Endodermal cell (in vitro differentiated cells): Measurements from ENCODE around the gene SPO11. TPM values are rescaled to one million over a fixed set of nuclear protein-coding genes. Genes with fewer than 3 reads are reported as not detected.

Experiments
- DNase-seq: peaks from one replicate; pipeline ENCODE4 v3.0.0-alpha.2; 2017
- H3K27ac ChIP-seq: 2 replicates; pipeline ENCODE4 v1.5.1; 2013; ENCODE audit warnings: mild to moderate bottlenecking, low read depth, low read length, moderate library complexity
- H3K27me3 ChIP-seq: 2 replicates; pipeline ENCODE4 v1.6.1; 2013; ENCODE audit warnings: mild to moderate bottlenecking, low read length, moderate library complexity; ENCODE audit not compliant: insufficient read depth, control insufficient read depth, poor library complexity, severe bottlenecking
- H3K36me3 ChIP-seq: 2 replicates; pipeline ENCODE4 v1.7.0; 2013; ENCODE audit warnings: mild to moderate bottlenecking, low read length, moderate library complexity; ENCODE audit not compliant: control insufficient read depth, insufficient read depth
- H3K4me1 ChIP-seq: one replicate; pipeline ENCODE4 v1.7.0; 2013; ENCODE audit warnings: low read length; ENCODE audit not compliant: control insufficient read depth, insufficient read depth
- H3K4me3 ChIP-seq: 2 replicates; pipeline ENCODE4 v1.5.1; 2013; ENCODE audit warnings: mild to moderate bottlenecking, low read length, moderate library complexity
- H3K9ac ChIP-seq: 2 replicates; pipeline ENCODE4 v1.6.1; 2013; ENCODE audit warnings: mild to moderate bottlenecking, low read length, moderate library complexity; ENCODE audit not compliant: poor library complexity, severe bottlenecking; ENCODE audit errors: extremely low read depth
- H3K9me3 ChIP-seq: 2 replicates; pipeline ENCODE4 v1.6.1; 2013; ENCODE audit warnings: mild to moderate bottlenecking, low read length, moderate library complexity; ENCODE audit not compliant: control insufficient read depth
- H3K27ac Mint-ChIP-seq: 2 replicates; pipeline ENCODE4 v1.8.0; 2020; ENCODE audit warnings: mixed read lengths
- H3K27me3 Mint-ChIP-seq: 2 replicates; pipeline ENCODE4 v1.8.0; 2021; ENCODE audit warnings: mild to moderate bottlenecking, mixed read lengths; ENCODE audit not compliant: insufficient read depth
- H3K36me3 Mint-ChIP-seq: 2 replicates; pipeline ENCODE4 v1.8.0; 2020; ENCODE audit warnings: low read depth, mixed read lengths
- H3K4me1 Mint-ChIP-seq: 2 replicates; pipeline ENCODE4 v1.8.0; 2020; ENCODE audit warnings: mixed read lengths
- H3K4me3 Mint-ChIP-seq: 2 replicates; pipeline ENCODE4 v1.8.0; 2020; ENCODE audit warnings: mild to moderate bottlenecking, moderate library complexity, mixed read lengths
- H3K9me3 Mint-ChIP-seq: 2 replicates; pipeline ENCODE4 v1.8.0; 2020; ENCODE audit warnings: mild to moderate bottlenecking, mixed read lengths
- WGBS, 2 experiments: methylation state at CpG; one replicate each; pipeline versions ENCODE4 v1.1.5 to v1.1.7; 2013; ENCODE audit warnings: missing lambda C conversion rate in 2 of 2, mixed read lengths in 1 of 2; ENCODE audit not compliant: insufficient coverage in 1 of 2, insufficient read length in 1 of 2; 5-methylcytosine and 5-hydroxymethylcytosine counted together
- total RNA-seq, 2 donors: library from RNA; stranded (reverse); fragmentation: NEBNext Ultra II Directional in 1 of 2; extraction: Animal tissue kit (Norgen Biotek cat#: 25700) in 1 of 2; gene quantifications; 2 replicates in 1 of 2; 3 replicates in 1 of 2; pipeline ENCODE4 v1.2.1, GENCODE V29; 2021
- TF ChIP-seq, protein P1 (sequence below): fragments of 200-600 bp; sonication (generic); conservative IDR thresholded peaks from 2 replicates; pipeline ENCODE4 v1.5.0; 2021; ENCODE audit warnings: antibody characterized with exemption, mild to moderate bottlenecking

Gene SPO11
- total RNA-seq, 2 donors from 2014 or later: not detected

DNA sequence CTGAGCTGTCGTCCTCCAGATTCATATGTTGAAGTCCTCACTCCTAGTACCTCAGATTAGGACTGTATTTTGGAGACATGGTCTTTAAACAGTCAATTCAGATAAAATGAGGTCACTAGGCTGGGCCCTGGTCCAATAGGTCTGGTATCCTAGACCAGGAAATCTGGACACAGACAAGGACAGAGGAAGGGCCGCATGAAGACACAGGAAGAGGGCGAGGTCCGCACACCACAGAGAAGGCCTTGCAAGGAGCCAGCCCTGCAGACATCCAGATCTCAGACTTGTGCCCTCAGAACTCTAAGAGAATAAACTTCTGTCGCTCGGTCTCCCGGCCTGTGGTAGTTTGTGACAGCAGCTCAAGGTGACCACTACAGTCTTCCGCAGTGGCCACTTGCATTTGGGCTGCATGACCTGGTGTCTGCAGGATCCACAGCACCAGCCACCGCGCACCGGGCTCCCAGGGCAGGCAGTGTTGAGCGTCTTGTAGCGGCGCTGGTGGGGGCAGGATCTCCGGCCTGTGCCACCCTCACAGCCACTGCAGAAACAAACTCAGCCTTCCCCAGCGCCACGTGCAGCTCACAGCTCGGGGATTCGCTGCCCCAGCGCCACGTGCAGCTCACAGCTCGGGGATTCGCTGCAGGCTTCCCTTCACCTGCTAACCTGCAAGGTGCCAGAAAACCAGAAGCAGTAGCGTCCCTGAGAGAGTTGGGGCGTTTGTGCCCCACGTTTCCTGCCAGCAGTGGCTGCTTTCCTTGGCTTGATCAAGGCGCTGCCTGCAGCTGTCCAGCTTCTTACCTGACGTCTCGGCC, 55.6 kb downstream of the SPO11 start:
- Mint-ChIP-seq H3K4me1 (peaks cover 3% of the 10 kb centered on the region), H3K36me3 (peaks cover 28% of the 10 kb centered on the region), H3K27ac (no peak overlapping the region), H3K4me3 (no peak overlapping the region), H3K27me3 (peaks cover 6% of the 10 kb centered on the region), H3K9me3 (no peaks in the 10 kb centered on the region)
- Histone ChIP-seq H3K4me1 (no peaks in the 10 kb centered on the region), H3K9me3 (no peaks in the 10 kb centered on the region), H3K27ac (no peak overlapping the region), H3K9ac (no peak overlapping the region), H3K4me3 (no peak overlapping the region), H3K36me3 (peaks cover 17% of the 10 kb centered on the region), H3K27me3 (peaks cover 9% of the 10 kb centered on the region)
- DNase-seq: no peak
- TF ChIP-seq, protein P1, sequence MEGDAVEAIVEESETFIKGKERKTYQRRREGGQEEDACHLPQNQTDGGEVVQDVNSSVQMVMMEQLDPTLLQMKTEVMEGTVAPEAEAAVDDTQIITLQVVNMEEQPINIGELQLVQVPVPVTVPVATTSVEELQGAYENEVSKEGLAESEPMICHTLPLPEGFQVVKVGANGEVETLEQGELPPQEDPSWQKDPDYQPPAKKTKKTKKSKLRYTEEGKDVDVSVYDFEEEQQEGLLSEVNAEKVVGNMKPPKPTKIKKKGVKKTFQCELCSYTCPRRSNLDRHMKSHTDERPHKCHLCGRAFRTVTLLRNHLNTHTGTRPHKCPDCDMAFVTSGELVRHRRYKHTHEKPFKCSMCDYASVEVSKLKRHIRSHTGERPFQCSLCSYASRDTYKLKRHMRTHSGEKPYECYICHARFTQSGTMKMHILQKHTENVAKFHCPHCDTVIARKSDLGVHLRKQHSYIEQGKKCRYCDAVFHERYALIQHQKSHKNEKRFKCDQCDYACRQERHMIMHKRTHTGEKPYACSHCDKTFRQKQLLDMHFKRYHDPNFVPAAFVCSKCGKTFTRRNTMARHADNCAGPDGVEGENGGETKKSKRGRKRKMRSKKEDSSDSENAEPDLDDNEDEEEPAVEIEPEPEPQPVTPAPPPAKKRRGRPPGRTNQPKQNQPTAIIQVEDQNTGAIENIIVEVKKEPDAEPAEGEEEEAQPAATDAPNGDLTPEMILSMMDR: no peak
- WGBS, 2 experiments: 92 to 96% methylated on average over 28 to 29 of the region's 29 CpGs

DNA sequence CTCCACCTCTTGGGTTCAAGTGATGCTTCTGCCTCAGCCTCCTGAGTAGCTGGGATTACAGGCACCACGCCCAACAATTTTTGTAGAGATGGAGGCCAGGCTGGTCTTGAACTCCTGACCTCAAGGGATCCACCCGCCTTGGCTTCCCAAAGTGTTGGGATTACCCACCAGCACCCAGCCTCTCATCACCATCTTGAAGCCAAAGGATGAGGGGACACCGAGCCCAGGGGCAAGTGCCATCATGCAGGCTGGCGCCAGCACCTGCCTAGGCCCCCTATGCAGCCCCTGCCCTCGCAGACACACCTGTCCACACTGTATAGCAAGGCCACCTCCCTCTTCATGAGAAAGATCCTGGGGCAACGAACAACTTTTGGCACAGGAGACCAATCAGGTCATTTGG, 56.3 kb downstream of the SPO11 start:
- Mint-ChIP-seq H3K4me1 (peaks cover 8% of the 10 kb centered on the region), H3K27ac (no peak overlapping the region), H3K36me3 (peaks cover 20% of the 10 kb centered on the region), H3K27me3 (peaks cover 14% of the 10 kb centered on the region), H3K4me3 (no peak overlapping the region), H3K9me3 (no peaks in the 10 kb centered on the region)
- Histone ChIP-seq H3K27me3 (peaks cover 16% of the 10 kb centered on the region), H3K4me3 (no peak overlapping the region), H3K36me3 (peaks cover 11% of the 10 kb centered on the region), H3K4me1 (no peaks in the 10 kb centered on the region), H3K27ac (no peak overlapping the region), H3K9ac (no peak overlapping the region), H3K9me3 (no peaks in the 10 kb centered on the region)
- TF ChIP-seq, protein P1: no peak
- WGBS, 2 experiments: 92 to 94% methylated on average over 5 to 6 of the region's 6 CpGs
- DNase-seq: no peak

DNA sequence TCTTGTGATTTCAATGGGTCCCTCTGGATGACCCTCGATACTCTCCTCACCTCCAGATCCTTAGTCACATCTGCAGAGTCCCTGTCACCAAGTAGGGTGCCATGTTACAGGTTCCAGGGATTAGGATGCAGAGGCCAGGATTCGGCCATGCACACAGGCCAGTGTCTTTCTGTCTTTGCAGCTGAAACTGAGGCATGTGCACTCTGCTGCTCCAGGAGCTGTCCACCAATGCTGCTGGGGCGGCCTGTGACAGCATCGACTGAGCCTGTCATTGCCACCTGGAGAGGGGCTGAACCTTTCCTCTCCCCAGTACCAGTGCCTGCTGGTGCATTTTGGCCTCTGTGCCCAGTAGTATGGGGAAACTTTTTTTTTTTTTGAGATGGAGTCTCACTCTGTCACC, 57.2 kb downstream of the SPO11 start:
- Mint-ChIP-seq H3K4me1 (peaks cover 8% of the 10 kb centered on the region), H3K27ac (no peak overlapping the region), H3K4me3 (no peak overlapping the region), H3K9me3 (no peaks in the 10 kb centered on the region), H3K27me3 (peaks cover 14% of the 10 kb centered on the region), H3K36me3 (peaks cover 14% of the 10 kb centered on the region)
- Histone ChIP-seq H3K9me3 (no peaks in the 10 kb centered on the region), H3K4me1 (no peaks in the 10 kb centered on the region), H3K9ac (no peak overlapping the region), H3K27ac (no peak overlapping the region), H3K27me3 (peaks cover 16% of the 10 kb centered on the region), H3K36me3 (peaks cover 11% of the 10 kb centered on the region), H3K4me3 (no peak overlapping the region)
- TF ChIP-seq, protein P1: no peak
- WGBS, 2 experiments: 94 to 97% methylated on average over 4 of the region's 4 CpGs
- no peak for DNase-seq
